ENCODE results near the gene USP4.
A peak's percentile ranks its signal among the peaks of the same experiment; 100 is the strongest.
"Not testable (repeated sequence)": the region's sequence is repeated elsewhere in the genome, so short reads cannot be mapped to it uniquely, and the experiment has no call there.

Gene USP4

DNA sequence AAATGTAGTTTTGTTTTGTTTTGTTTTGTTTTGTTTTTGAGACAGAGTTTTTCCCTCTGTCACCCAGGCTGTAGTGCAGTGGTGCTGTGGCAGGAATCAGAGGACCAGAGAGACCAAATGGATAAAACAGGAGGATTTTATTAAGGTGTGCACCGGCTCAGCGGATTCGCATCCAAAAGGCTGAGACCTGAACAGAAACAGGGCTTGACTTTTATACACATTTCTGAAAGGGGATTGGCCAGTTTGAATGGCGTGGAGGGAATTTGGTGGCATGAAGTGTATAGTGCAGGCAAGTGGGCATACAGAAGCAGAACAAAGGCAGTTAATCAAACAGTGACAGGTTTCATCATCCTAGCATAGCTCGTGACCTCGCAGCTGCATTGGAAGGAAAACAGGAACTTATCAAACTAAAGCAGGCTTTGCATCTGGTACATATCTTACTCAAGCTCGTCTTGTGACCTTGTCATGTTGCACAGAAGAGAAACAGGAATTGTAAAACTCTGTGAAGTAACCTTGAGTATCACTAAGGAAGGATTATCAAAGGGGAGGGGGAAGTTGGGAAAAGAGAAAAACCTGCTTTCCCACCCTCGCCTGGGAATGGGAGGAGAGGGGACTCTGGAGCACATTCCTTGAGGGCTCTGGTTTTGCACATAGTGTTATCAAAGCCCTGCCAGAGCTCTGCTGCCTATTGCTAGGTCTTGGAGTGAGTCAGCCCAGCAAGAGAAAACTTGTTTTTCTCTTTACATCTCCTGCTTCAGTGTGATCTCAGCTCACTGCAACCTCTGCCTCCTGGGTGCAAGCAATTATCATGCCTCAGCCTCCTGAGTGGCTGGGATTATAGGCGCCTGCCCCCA lies 101.4 kb downstream of the USP4 start:
- Histone ChIP-seq H3K27ac (ENCODE audit: low read length) (peak overlapping the region; percentile 47; the same call in 1 of the 2 replicates), H3K9me3 (replicated peaks; ENCODE audit: insufficient read depth, low read length) (no peaks in the 10 kb centered on the region), H3K9ac (ENCODE audit: low read length) (no peak overlapping the region), H3K79me2 (ENCODE audit: low read length) (no peaks in the 10 kb centered on the region), H2AFZ (ENCODE audit: low read length) (peak overlapping the region; percentile 42; the same call in 1 of the 2 replicates), H3K36me3 (replicated peaks; ENCODE audit: insufficient read depth, low read length) (no peaks in the 10 kb centered on the region), H3F3A (ENCODE audit: insufficient read depth, low read length) (no peaks in the 10 kb centered on the region), H3K4me3 (ENCODE audit: low read length) (no peak overlapping the region), H3K9me2 (replicated peaks; ENCODE audit: insufficient read depth, low read length) (no peaks in the 10 kb centered on the region), H3K4me1 (ENCODE audit: low read length) (no peaks in the 10 kb centered on the region), H3K4me2 (ENCODE audit: low read depth, low read length) (no peak overlapping the region), H4K20me1 (ENCODE audit: insufficient read depth, low read length) (no peaks in the 10 kb centered on the region), H3K27me3 (replicated peaks; ENCODE audit: insufficient read depth, low read length) (no peaks in the 10 kb centered on the region)
- TF ChIP-seq CTCF (IDR thresholded peaks at IDR 0.05; ENCODE audit: low read length) (no peak), EZH2phosphoT487 (IDR thresholded peaks at IDR 0.05; ENCODE audit: low read length) (no peak), EZH2 (optimal IDR thresholded peaks at IDR 0.05; ENCODE audit: low read depth, low read length) (no peak)
- no peak for DNase-seq

DNA sequence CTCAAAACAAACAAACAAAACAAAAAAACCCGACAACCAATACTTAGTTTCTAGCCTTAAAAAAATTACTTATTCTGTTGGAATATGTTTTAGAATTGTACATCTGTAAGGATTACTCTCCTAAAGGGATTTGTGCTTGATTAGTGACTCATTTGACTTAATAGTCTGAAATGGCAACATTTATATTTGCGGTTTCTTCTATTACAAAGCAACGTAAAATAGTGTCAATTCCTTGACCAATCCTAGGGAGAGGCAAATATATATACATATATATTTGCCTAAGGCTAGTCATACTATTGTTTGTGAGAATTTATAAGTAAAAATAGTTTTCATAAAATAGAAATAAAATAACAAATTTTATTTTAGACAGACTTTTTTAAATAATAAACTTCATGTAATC lies 102.5 kb downstream of the USP4 start:
- Histone ChIP-seq H3K36me3 (replicated peaks; ENCODE audit: insufficient read depth, low read length) (no peaks in the 10 kb centered on the region), H3K79me2 (ENCODE audit: low read length) (no peaks in the 10 kb centered on the region), H3K27ac (ENCODE audit: low read length) (no peak overlapping the region), H3K27me3 (replicated peaks; ENCODE audit: insufficient read depth, low read length) (no peaks in the 10 kb centered on the region), H3K4me2 (ENCODE audit: low read depth, low read length) (no peak overlapping the region), H2AFZ (ENCODE audit: low read length) (no peak overlapping the region), H3F3A (ENCODE audit: insufficient read depth, low read length) (no peaks in the 10 kb centered on the region), H3K9ac (ENCODE audit: low read length) (no peak overlapping the region), H3K9me3 (replicated peaks; ENCODE audit: insufficient read depth, low read length) (no peaks in the 10 kb centered on the region), H4K20me1 (ENCODE audit: insufficient read depth, low read length) (no peaks in the 10 kb centered on the region), H3K4me1 (ENCODE audit: low read length) (no peaks in the 10 kb centered on the region), H3K9me2 (replicated peaks; ENCODE audit: insufficient read depth, low read length) (no peaks in the 10 kb centered on the region), H3K4me3 (ENCODE audit: low read length) (no peak overlapping the region)
- TF ChIP-seq EZH2phosphoT487 (IDR thresholded peaks at IDR 0.05; ENCODE audit: low read length) (no peak), EZH2 (optimal IDR thresholded peaks at IDR 0.05; ENCODE audit: low read depth, low read length) (no peak), CTCF (IDR thresholded peaks at IDR 0.05; ENCODE audit: low read length) (no peak)
- no peak for DNase-seq

- no peaks in the 10 kb centered on the region for H3K27me3 ChIP-seq (replicated peaks; ENCODE audit: insufficient read depth, low read length)
- TF ChIP-seq CTCF (IDR thresholded peaks at IDR 0.05; ENCODE audit: low read length) (no peak), EZH2phosphoT487 (IDR thresholded peaks at IDR 0.05; ENCODE audit: low read length) (no peak), EZH2 (optimal IDR thresholded peaks at IDR 0.05; ENCODE audit: low read depth, low read length) (no peak)
- no peak overlapping the region for H3K4me3 ChIP-seq (ENCODE audit: low read length)
- no peaks in the 10 kb centered on the region for H3K36me3 ChIP-seq (replicated peaks; ENCODE audit: insufficient read depth, low read length)
- no peaks in the 10 kb centered on the region for H3K9me2 ChIP-seq (replicated peaks; ENCODE audit: insufficient read depth, low read length)
- no peaks in the 10 kb centered on the region for H3K79me2 ChIP-seq (ENCODE audit: low read length)
- no peaks in the 10 kb centered on the region for H3F3A ChIP-seq (ENCODE audit: insufficient read depth, low read length)
- no peaks in the 10 kb centered on the region for H3K9me3 ChIP-seq (replicated peaks; ENCODE audit: insufficient read depth, low read length)
- no peaks in the 10 kb centered on the region for H4K20me1 ChIP-seq (ENCODE audit: insufficient read depth, low read length)
- H3K4me2 ChIP-seq (ENCODE audit: low read depth, low read length): no peak overlapping the region
- no peaks in the 10 kb centered on the region for H3K4me1 ChIP-seq (ENCODE audit: low read length)
- no peak overlapping the region for H2AFZ ChIP-seq (ENCODE audit: low read length)
- no peak for DNase-seq
- no peak overlapping the region for H3K9ac ChIP-seq (ENCODE audit: low read length)
- no peak overlapping the region for H3K27ac ChIP-seq (ENCODE audit: low read length)
These were observed 103.6 kb downstream of the USP4 start for GRCh38 chr3:49236226-49236625.

- H3K27me3 ChIP-seq (replicated peaks; ENCODE audit: insufficient read depth, low read length); H3K9ac ChIP-seq (ENCODE audit: low read length); H3K4me2 ChIP-seq (ENCODE audit: low read depth, low read length); H2AFZ ChIP-seq (ENCODE audit: low read length); DNase-seq; H3F3A ChIP-seq (ENCODE audit: insufficient read depth, low read length); H3K36me3 ChIP-seq (replicated peaks; ENCODE audit: insufficient read depth, low read length); H3K9me2 ChIP-seq (replicated peaks; ENCODE audit: insufficient read depth, low read length); H3K9me3 ChIP-seq (replicated peaks; ENCODE audit: insufficient read depth, low read length); H4K20me1 ChIP-seq (ENCODE audit: insufficient read depth, low read length); H3K4me1 ChIP-seq (ENCODE audit: low read length); H3K79me2 ChIP-seq (ENCODE audit: low read length); H3K27ac ChIP-seq (ENCODE audit: low read length); H3K4me3 ChIP-seq (ENCODE audit: low read length): not testable (repeated sequence)
These were observed 111.0 kb downstream of the USP4 start for GRCh38 chr3:49228817-49229216.
